Measurements from ENCODE around the gene ACTL9.
A peak's percentile ranks its signal among the peaks of the same experiment; 100 is the strongest.

ACTL9 gene

GRCh38 chr19:8684001-8684902 lies 14.3 kb downstream of the ACTL9 start:
- no peak for DNase-seq (ENCODE audit: low read depth)

- DNase-seq (ENCODE audit: low read depth) = no peak
Measured at GRCh38 chr19:8682931-8683330, 15.7 kb downstream of the ACTL9 start.

DNA sequence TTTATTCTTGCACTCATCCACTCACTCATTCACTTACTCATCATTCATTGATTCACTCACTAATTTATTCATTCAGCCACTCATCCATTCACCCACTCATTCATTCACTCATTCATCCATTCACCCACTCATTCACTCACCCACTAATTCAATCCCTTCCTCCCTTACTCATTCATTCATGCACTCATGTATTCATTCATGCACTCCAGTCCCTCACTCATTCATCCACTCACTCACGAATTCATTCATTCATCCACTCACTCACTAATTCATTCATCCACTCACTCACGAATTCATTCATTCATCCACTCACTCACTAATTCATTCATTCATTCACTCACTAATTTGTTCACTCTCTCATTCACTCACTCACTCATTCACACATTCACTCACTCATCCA lies 16.1 kb downstream of the ACTL9 start:
- no peak for DNase-seq (ENCODE audit: low read depth)

DNA sequence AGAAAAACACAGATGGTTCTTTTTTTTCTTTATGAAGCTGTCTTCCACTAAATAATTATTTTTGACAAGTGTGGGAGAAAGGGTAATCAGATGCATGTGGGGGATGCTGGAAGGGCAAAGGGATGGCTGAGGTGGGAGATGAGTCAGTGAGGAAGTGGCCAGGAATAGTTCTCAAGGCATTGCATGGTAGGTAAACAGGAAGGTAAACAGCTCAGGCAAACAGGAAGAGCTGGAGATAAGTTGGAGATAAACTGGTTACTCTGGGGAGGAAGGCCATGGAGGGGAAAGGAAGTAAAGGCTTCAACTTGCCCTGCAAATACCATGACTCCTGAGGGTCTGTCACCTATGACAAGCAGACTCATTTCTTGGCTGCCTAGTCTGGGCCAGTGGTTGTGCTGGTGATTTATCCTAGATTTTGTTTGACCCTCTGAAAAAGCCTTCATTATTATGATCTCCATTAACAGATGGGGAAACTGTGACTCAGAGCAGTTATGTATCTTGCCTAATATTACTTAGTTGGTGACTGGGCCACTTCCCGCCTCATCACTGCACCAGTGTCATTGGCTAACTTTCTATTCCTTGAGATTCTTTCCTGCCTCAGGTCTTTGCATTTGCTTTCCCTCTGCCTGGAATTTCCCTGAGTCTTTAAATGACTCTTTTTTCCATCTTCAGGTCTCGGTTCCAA lies 17.1 kb downstream of the ACTL9 start:
- no peak for DNase-seq (ENCODE audit: low read depth)

- no peak for DNase-seq (ENCODE audit: low read depth)
Measured at GRCh38 chr19:8680676-8681344, 17.8 kb downstream of the ACTL9 start.

DNA sequence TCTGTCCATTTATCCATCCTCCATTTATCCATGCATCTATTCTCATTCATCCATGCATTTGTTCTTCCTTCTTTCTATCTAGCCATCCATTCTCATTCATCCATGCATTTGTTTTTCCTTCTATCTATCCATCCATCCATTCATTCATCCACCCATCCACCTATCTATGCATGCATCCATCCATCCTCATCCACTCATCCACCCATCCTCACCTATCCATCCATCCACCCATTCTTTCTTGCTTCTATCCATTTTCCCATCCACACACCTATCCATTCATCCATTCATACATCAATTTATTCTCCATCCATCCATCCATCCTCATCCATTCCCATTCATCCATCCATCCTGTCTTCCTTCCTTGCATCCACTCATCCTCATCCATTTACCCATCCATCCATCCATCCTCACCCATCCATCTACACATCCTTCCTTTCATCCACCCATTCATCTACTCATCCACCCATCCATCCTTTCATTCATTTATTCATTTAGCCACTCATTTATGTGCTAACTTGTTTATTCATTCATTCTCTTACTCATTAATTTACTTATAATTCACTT lies 20.3 kb downstream of the ACTL9 start:
- DNase-seq (ENCODE audit: low read depth) = no peak

DNA sequence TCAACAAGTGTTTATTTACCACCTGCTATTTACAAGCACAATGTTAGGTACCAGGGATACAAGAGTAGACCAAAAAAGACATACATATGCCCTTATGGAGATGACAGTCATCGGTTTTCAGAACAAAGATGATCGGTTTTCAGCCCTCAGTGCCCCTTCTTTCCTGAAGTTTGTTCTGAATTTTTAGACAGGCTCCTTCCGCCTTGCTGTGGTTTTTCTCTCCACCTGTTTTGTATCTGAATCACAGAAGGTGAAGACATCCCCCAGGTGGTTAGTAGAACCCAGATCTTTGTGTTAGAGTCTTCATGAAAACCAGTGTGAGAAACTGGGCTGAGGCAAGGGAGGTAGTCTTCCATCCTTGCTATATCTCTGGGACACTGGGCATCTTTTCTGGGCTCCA lies 23.5 kb downstream of the ACTL9 start:
- no peak for DNase-seq (ENCODE audit: low read depth)

DNA sequence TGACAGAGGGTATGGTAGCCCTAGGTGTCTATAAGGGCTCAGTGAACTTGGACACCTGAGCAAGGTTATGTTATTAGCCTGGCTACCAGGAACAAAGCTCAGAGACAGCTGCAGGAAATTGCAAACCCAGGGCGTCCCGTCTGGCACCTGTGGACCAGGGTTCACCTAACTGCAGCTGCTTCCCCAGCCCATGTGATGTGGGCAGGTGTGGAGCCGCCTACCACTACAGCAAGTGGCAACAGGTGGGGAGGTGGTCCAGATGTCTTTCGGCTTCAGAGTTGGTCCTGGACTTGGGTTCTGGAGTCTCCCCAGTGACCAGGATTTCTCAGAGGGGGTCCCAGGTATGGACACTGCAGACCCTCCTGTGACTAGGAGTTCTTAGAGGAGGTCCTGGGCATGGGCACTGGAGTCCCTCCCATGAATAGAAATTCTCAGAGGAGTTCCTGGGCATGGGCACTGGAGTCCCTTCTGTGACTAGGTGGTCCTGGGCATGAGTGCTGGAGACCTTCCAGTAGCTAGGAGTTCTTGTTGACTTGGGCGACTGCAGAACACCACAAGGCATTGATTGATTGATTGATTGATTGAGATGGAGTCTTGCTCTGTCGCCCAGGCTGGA lies 25.2 kb downstream of the ACTL9 start:
- DNase-seq (ENCODE audit: low read depth) = no peak

- DNase-seq (ENCODE audit: low read depth) = no peak
Measured at GRCh38 chr19:8666814-8667405, 31.7 kb downstream of the ACTL9 start.

GRCh38 chr19:8665468-8666213 lies 33.0 kb downstream of the ACTL9 start:
- DNase-seq (ENCODE audit: low read depth) = no peak

DNA sequence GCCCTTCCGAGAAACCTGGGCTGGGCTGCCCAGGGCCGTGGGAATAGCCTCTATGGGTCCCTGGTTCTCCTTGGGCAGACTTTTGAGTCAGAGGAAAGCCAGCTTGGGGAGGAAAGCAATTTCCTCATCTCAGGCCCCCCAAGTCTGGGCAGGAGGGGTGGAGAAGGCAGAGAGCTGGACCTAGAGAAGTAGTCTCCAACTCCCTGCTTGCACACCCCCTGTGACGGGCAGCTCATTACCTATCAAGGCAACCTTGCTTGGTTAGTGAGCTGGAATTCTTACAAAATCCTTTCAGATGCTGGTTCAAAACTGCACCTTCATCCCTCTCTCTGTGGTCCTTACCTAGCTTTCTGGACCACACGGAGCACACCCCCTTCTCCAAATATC lies 33.9 kb downstream of the ACTL9 start:
- no peak for DNase-seq (ENCODE audit: low read depth)

DNA sequence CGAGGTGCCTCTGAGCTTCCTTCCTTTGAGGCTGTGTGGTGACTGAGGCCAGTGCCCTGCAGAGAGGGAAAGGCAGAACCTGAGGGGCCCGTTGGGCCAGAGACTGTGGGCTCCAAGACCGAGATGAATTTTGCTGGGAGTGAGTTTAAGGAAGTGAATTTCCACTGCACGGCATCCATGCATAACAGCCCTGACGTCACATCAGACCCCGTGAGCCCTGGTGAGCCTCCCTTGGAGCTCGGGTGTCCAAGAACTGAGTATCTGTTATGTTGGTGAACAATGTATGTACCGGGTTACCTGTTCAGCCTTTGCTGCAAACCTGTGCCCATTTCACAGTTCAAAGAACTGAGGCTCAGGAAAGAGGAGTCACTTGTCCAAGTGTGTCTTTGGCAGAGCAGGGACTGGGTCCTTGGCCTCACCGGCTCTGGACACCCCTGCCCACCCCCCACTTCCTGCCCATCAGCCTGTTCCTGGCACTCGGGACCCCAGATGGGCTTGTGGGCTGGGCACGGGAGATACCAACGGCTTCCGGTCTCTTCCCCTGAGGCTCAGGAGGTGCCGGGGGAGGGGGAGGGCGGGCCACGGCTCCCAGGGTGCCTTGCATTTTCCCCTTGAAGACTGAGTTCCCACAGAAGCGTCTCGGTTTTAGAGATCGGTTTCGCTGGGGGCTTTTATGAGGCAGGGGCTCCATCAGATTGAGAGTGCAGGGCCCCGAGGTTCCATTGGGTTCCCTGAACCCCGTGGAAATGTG lies 34.5 kb downstream of the ACTL9 start:
- DNase-seq (ENCODE audit: low read depth) = no peak

- DNase-seq (ENCODE audit: low read depth) = no peak
Measured at GRCh38 chr19:8662263-8662662, 36.3 kb downstream of the ACTL9 start.

- no peak for DNase-seq (ENCODE audit: low read depth)
Measured at GRCh38 chr19:8659905-8660304, 38.7 kb downstream of the ACTL9 start.

DNA sequence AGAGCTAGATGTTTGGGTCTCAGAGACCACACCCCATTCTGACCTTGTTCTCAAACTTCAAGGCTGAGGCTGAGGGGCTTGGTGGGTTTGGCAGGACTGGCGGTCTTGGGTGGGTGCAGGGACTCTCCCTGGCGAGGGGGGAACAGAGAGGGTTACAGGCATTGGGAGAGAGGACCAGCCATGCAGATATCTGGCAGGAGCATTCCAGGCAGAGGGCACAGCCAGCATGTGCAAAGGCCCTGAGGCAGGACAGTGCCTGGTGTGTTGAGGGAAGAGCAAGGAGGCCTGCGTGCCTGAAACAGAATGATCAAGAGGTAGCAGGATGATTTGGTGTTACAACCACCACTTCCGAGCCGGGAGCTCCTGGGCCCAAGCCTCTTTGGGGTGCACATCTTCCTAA lies 40.7 kb downstream of the ACTL9 start:
- DNase-seq (ENCODE audit: low read depth) = no peak

- no peak for DNase-seq (ENCODE audit: low read depth)
Measured at GRCh38 chr19:8655340-8655709, 43.3 kb downstream of the ACTL9 start.

DNA sequence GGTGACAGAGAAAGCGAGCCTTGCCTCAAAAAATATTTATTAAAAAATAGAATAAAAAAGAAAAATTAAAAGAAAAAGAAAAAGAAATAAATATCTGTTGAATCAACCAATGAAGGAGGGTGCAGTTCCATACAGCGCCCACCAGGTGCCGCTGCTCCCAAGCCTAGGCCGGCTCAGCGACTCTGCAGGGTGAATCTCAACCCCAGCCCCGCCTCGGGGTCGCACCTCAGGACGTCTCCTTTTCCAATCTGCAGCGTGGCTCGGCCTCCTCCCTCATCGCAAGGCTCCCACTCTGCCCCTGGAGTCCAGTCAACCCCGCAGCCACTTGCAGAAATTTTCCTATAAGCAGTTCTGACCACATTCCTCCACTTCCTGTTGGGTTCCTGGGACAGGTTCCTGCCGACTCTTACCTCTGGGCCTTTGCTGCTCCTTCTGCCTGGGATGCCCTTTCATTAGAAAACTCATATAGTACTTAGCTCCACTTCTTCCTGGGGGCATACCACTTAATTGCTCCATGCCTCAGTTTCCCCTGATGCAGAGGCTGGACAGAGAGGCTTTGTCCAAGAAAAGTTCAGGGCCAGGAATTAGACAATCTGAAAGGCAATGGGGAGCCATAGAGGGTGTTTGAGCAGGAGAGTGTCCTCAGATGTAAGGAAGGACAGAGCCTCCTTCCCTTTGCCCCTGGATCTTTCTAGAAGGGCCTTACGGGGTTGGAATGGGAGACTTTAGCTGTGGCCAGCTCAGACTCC lies 43.8 kb downstream of the ACTL9 start:
- DNase-seq (ENCODE audit: low read depth) = peak; percentile 56

- no peak for DNase-seq (ENCODE audit: low read depth)
Measured at GRCh38 chr19:8648240-8648639, 50.4 kb downstream of the ACTL9 start.
